SK-N-SH treated with all-trans-retinoic acid at 6 μM for 48 hours (cell line): ENCODE results near the gene UQCRH.

Experiments
- ARNTL ChIP-seq: fragments of 450-650 bp; formaldehyde crosslinking; IDR thresholded peaks from 2 replicates; pipeline ENCODE4 v1.5.0; 2020; ENCODE audit warnings: low read depth, mild to moderate bottlenecking, moderate library complexity, borderline replicate concordance
- CREB5 ChIP-seq: fragments of 250-450 bp; sonication (Bioruptor Pico); IDR thresholded peaks from 2 replicates; pipeline ENCODE4 v1.5.1; 2020; ENCODE audit warnings: low read depth, mild to moderate bottlenecking, moderate library complexity
- GLIS3 ChIP-seq: fragments of 250-450 bp; sonication (Bioruptor Pico); IDR thresholded peaks from 2 replicates; pipeline ENCODE4 v1.5.0; 2020; ENCODE audit warnings: mild to moderate bottlenecking, moderate library complexity
- ISL1 ChIP-seq: fragments of 250-450 bp; sonication (Bioruptor Pico); IDR thresholded peaks from 2 replicates; pipeline ENCODE4 v2.1.2; 2022; ENCODE audit warnings: mild to moderate bottlenecking, moderate library complexity
- POU6F1 ChIP-seq: fragments of 250-450 bp; sonication (Bioruptor Pico); IDR thresholded peaks from 2 replicates; pipeline ENCODE4 v1.8.0; 2021; ENCODE audit warnings: low read depth, mild to moderate bottlenecking, moderate library complexity, borderline replicate concordance
- RARB ChIP-seq: fragments of 250-450 bp; sonication (Bioruptor Pico); IDR thresholded peaks from 2 replicates; pipeline ENCODE4 v1.8.0; 2021; ENCODE audit warnings: mild to moderate bottlenecking, moderate library complexity
- ZFP3 ChIP-seq: fragments of 250-450 bp; sonication (Bioruptor Pico); IDR thresholded peaks from 2 replicates; pipeline ENCODE4 v1.5.0; 2020; ENCODE audit warnings: mild to moderate bottlenecking, moderate library complexity
- ZFP30 ChIP-seq: fragments of 450-650 bp; formaldehyde crosslinking; IDR thresholded peaks from 2 replicates; pipeline ENCODE4 v1.5.0; 2022; ENCODE audit warnings: mild to moderate bottlenecking, moderate library complexity
- TF ChIP-seq, protein P1 (sequence below): fragments of 250-450 bp; sonication (Bioruptor Pico); IDR thresholded peaks from 2 replicates; pipeline ENCODE4 v1.8.0; 2020; ENCODE audit warnings: mild to moderate bottlenecking, moderate library complexity, borderline replicate concordance
- TF ChIP-seq, protein P2 (sequence below): fragments of 250-450 bp; sonication (Bioruptor Pico); IDR thresholded peaks from 2 replicates; pipeline ENCODE4 v1.5.1; 2021; ENCODE audit warnings: mild to moderate bottlenecking, moderate library complexity

DNA sequence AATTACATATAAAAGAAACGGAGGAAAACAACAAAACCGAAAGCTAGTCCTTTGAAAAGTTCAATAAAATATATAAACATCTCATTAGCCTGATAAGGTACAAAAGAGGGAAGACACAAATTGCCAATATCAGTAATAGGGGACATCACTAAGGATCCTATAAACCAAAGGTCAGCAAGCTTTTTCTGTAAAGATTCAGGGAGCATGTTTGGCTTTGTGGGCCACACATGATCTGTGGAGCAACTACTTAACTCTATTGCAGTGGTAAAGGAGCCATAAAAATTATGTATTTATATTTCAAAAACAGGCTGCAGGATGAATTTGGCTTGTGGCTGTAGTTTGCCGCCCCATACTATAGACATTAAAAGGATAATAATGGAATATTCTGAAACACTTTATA lies 31.6 kb downstream of the UQCRH start:
- TF ChIP-seq, protein P1, sequence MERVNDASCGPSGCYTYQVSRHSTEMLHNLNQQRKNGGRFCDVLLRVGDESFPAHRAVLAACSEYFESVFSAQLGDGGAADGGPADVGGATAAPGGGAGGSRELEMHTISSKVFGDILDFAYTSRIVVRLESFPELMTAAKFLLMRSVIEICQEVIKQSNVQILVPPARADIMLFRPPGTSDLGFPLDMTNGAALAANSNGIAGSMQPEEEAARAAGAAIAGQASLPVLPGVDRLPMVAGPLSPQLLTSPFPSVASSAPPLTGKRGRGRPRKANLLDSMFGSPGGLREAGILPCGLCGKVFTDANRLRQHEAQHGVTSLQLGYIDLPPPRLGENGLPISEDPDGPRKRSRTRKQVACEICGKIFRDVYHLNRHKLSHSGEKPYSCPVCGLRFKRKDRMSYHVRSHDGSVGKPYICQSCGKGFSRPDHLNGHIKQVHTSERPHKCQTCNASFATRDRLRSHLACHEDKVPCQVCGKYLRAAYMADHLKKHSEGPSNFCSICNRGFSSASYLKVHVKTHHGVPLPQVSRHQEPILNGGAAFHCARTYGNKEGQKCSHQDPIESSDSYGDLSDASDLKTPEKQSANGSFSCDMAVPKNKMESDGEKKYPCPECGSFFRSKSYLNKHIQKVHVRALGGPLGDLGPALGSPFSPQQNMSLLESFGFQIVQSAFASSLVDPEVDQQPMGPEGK (CRISPR knock-in tag), result no peak
- TF ChIP-seq GLIS3 (no peak), POU6F1 (CRISPR knock-in tag) (no peak), ARNTL (CRISPR knock-in tag) (no peak), RARB (CRISPR knock-in tag) (no peak), ZFP3 (CRISPR knock-in tag) (no peak), ZFP30 (no peak), ISL1 (CRISPR knock-in tag) (no peak), CREB5 (no peak)
- TF ChIP-seq, protein P2, sequence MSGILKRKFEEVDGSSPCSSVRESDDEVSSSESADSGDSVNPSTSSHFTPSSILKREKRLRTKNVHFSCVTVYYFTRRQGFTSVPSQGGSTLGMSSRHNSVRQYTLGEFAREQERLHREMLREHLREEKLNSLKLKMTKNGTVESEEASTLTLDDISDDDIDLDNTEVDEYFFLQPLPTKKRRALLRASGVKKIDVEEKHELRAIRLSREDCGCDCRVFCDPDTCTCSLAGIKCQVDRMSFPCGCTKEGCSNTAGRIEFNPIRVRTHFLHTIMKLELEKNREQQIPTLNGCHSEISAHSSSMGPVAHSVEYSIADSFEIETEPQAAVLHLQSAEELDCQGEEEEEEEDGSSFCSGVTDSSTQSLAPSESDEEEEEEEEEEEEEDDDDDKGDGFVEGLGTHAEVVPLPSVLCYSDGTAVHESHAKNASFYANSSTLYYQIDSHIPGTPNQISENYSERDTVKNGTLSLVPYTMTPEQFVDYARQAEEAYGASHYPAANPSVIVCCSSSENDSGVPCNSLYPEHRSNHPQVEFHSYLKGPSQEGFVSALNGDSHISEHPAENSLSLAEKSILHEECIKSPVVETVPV (CRISPR knock-in tag), result no peak
